ENCODE measurements around the gene RORC.
"Not testable (repeated sequence)": the region's sequence is repeated elsewhere in the genome, so short reads cannot be mapped to it uniquely, and the experiment has no call there.

RORC gene

DNA sequence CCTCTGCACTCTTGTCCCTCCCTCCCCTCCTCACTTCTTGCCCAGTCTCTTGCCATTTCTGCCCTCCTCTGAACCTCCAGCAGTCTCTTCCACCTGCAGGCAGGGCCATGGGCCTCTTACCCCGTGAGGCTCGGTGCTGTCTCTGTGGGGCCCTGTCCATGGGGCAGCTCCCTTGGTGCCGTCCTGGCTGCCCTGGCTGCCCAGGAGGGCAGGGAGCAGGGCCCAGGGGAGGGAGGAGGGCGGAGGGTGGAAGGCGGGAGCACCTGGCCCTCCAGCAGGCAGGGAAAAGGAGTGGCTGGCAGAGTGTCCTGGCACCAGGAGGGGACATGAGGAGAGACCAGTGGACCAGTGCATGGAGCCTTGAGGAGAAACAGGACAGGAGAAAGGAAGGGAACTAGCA lies at the start of gene RORC:
RORC (minus strand) TSS at position 198 of the 400 bp plus-strand sequence; CDS start at position 160, 38 bp downstream.
- no peak for DNase-seq

DNA sequence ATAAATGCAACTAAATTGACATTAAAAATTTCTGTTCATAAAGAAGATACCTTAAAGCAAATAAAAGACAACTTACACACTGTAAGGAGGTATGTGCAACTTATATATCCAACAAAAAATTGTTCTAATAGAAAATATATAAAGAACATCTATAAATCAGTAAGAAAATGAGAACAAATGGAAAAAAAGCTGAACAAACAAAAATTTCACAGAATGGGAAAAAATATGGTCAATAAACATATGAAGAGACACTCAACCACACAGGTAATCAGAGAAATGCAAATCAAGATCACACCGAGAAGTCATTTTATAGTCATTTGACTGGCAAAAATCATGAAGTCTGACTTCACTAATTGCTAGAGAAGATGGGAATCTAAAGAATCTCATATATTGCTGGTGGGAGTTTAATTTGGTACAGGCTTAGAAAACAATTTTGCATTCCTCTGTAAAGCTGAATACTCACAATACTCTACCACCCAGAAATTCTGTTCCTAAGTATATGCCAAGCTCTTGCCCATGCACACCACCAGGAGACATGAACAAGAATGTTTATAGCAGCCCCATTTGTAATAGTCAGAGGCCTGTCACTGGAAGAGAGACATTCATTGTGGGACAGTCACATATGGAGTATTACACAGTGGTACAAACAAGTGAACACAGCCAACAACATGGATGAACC lies 44.0 kb upstream of the RORC start:
- no peak for DNase-seq

DNA sequence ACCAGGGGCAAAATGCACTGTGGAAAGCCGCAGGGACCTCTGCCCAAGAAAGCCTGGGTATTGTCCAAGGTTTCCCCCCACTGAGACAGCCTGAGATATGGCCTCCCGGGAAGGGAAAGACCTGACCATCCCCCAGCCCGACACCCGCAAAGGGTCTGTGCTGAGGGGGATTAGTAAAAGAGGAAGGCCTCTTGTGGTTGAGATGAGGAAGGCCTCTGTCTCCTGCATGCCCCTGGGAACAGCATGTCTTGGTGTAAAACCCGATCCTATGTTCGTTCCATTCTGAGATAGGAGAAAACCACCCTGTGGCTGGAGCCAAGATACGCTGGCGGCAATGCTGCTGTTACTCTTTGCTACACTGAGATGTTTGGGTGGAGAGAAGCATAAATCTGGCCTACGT lies 41.2 kb upstream of the RORC start:
- DNase-seq = not testable (repeated sequence)

DNA sequence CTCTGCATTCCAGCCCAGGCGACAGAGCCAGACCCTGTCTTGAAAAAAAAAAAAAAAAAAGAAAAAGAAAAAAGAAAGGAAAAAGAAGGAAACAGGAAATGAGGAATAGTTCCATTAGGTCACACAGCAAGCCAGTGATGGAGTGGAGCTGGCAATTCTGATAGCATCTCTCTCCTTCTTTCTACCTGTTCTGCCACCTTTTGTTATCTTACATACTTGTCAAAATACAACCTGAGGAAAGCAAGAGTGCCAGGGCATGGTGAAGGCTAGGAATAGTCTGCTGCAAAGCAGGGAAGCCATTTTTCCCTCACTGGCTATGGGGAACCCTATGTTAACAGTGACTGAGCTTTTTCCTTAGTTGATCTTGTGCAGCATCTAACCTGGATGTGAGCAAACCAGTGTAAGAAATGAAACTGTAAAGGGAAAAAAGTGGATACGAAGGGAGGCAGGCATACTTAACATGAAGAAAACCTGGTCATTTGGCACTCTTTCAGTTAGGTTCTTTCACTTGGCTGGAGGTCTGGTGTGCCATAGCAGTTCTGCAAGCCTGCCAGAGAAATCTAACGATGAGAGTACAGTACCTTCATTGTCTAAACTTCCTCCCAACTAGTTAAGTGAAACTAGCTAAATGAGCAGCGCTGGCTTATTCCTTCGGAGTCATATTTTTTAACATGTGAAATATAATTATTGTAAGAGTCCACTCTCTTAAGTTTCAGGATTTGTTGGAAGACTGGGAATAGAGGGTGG lies 39.9 kb upstream of the RORC start:
- DNase-seq = no peak

DNA sequence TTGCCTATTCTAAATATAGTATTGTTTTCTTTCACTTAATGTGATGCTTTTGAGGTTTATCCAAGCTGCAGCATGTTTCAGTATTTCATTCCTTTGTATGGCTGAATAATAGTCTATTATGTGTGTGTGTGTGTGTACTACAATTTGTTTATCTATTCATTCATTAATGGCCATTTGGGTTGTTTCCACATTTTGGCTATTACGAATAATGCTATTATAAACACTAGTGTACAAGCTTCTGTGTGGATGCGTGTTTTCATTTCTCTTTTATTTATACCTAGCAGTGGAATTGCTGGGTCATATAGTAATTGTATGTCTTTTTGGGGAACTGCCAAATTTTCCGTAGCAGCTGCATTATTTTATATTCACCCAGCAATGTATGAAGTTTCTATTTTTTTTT lies 36.9 kb upstream of the RORC start:
- DNase-seq = no peak

DNA sequence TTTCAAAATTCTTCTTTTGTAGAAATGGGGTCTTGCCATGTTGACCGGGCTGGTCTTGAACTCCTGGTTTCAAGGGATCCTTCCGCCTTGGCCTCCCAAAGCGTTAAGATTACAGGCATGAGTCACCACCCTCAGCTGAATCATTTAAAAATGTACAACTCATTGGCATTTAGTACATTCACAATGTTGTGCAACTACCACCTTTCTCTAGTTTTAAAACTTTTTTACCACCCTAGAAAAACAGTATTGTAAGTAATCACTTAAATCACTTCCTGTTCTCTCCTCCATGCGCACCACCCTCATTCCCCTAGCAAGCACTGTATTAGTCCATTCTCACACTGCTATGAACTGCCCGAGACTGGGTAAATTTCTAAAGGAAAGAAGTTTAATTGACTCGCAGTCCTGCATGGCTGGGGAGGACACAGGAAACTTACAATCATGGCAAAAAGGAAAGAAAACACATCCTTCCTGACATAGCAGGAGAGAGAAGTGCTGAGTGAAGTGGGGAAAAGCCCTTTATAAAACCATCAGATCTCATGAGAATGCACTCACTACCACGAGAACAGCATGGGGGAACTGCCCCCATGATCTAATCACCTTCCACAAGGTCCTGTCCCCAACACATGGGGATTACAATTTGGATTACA lies 36.3 kb upstream of the RORC start:
- DNase-seq = no peak

DNA sequence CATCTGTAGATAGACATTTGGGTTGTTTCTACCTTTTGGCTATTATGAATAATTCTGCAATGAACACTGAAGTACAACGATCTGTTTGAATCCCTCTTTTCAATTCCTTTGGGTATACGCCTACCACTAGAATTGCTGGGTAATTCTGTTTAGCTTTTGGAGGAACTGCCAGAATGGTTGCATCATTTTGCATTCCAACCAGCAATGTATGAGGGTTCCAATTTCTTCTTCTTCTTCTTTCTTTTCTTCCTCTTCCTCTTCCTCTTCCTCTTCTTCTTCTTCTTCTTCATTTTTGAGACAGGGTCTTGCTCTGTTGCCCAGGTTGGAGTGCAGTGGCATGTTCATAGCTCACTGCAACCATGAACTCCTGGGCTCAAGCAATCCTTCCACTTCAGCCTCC lies 35.7 kb upstream of the RORC start:
- no peak for DNase-seq

DNA sequence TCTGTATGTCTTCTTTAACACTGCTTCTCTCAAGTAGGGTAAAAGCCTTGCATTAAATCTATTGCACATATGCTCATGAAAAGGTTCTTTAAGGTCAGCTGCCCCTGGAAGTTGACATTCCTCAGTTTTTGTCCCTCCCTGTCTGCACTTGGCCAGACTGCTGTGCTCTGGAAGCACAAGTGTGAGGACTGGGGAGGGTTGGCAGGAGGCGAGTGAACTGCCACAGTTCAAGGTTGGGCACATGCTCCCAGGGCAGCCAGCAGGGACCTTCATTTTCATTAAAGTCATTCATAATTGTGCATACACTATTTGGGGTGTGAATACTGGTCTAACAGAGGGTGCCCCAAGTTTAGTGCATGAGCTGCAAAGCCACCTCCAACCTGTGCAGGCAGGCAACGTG lies 32.8 kb upstream of the RORC start:
- no peak for DNase-seq

DNA sequence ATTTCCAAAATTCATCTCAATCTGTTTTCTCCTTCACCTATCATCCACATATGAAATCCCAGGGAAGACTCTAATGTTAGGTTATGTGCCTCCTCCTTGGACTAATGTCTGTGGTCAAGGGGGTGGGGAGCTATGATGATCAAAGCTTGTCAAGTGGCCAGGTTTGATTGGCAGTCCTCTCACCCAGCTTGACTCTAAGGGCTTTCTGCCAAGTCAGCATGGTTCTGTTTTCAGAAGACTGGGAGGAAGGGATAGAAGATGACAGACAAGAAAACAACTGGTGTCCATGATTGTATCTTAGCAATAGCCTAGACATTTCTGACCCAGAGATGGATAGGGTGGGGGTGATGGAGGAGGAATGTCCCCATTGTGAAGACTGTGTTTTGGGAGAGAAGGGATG lies 31.0 kb upstream of the RORC start:
- no peak for DNase-seq

DNA sequence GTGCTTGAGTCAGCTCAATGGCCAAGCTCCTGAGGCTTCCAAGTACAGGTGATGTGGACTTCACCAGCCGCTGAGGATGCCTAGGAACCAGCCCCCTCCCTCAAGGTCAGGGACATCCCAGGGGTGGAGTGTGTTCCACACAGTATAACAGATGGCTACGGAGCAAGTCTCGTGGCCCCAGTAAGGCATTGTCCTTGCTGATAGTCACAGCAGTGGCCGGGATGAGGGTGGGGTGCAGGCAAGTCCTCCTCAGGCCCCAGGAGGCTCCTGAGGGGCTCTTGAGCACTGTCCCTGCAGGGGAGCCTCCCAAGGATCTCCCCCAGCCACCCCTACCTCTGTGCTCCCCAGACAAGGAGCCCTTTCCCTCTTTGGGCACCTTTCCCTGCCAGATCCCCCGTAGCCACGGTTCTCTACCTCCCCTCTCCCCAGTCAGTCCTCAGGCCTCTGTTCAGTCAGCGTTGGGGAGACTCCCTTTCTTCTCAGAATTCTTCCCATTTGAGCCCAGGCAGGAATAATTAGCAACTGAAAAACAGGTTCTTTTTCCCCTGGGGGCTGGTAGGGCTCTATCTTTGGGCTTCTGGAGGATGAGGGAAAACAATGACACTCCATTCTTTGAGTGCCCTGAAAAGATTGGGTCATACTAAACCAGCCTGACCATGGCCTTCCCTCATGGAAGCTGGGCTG lies 29.0 kb upstream of the RORC start:
- no peak for DNase-seq

DNA sequence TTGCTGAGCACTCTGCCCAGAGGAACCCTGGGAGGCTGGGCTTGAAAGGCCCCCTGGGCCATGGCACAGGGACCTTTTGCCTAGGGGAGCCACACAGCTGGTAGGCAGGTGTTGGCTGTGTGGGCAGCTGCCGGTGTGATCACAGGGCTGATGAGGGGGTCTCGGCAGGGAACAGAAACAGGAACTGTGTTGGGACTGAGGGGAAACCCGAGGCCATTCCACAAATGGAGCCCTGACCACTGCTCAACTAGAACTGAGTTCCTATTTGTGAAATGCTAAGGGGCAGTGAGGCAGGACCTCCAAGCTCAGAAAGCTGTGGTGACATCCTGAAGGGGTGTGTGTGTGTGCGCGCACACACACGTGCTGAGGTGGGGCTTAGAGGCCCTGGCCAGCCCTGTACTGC lies 28.3 kb upstream of the RORC start:
- DNase-seq = no peak

DNA sequence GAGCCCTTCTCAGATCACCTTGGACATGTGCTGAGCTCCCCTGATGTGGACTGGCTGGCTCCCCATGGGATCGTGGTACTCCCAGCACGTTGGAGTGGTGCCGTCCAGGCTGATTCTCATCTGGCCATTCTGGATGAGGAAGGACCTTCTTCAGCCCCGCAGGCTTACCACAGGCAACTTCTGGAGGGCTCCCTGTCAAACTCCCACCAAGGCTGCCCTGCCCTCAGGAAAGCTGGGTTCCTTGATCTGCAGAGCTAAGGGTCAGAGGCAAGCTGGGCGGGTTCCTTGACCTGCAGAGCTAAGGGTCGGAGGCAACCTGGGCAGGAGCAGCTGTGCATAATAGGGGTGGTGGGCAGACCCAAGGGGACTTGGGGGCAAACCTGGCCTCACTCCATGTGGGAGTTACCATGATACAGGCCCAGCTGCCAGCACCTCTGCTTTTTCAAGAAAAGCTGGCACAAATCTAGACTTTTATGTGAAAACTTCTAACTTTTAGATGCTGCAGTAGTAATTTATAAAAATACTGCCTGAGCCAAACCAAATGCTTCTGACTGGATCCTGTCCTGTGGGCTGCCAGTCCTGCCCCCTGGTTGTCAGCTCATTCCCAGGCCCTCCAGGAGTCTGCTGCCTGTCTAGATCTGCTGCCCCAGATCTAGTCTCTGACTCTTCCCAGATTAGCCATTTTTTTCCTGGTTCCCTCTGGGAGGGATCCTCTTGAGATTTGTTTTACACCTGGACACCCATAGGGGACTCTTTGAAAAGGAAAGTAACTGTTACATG lies 27.5 kb upstream of the RORC start:
- DNase-seq = no peak

DNA sequence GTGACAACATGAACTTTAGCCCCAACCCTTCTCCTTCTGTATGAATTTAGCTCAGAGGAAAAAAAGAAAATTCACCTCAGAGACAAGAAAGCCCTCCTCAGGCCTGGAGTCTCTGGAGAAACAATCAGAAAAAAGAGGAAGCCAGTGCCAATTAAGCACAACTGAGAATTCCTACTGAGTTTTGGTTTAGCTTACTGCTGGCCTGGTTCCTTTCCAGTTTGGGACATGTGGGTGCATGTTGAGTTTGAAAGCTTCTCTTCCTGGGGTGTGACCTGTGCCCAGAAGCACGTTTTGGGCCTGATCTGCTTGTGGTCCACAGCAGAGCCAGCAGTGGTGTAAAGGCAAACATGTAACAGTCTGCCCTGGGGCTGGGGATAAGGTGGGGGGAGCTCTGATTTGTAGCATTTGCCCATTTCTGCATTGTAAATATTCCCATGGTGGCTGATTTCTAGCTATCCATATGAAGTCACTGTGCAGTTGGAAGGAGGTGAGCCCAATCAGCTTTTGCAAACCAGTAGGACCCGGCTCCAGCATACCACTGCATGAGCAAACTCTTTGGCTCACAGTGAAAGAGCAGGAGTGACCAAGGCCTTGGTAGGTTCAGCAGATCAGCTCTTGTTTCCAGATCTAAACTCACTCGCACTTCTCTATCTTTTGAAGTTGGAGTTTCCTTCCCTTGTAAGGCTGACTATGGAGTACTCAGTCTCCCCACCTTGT lies 26.6 kb upstream of the RORC start:
- no peak for DNase-seq

DNA sequence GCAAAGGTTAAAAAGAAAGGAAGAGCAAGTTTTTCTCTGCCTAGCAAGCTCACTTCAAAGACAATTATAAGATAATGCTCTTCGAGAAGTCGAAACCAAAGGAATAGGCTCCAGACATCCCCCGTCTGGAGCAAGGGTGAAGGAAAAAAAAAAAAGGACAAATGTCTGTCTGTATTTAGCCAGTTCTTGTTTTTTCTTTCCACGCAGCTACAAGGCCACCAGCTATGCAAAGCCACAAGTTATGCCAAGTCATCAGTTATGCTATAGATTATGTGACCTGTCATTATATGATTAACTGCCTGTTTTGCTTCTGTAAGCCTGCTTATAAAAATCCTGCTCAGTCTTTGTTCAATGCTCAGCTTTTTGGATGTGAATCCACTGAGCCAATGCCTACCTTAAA lies 24.3 kb upstream of the RORC start:
- DNase-seq = no peak

DNA sequence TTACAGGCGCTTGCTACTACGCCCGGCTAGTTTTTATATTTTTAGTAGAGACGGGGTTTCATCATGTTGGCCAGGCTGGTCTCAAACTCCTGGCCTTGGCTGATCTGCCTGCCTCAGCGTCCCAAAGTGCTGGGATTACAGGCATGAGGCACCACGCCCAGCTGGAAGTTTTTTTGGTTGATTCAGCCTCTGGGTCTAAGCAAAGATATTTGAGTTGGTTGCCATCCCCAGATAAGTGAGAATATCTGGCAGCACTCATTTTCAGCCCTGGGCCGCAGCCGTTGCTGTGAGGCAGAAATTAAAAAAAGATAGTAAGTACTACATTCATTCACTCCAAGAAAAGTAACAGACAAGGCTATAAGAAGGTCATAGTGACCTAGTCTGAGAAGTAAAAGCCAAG lies 23.9 kb upstream of the RORC start:
- DNase-seq = not testable (repeated sequence)

DNA sequence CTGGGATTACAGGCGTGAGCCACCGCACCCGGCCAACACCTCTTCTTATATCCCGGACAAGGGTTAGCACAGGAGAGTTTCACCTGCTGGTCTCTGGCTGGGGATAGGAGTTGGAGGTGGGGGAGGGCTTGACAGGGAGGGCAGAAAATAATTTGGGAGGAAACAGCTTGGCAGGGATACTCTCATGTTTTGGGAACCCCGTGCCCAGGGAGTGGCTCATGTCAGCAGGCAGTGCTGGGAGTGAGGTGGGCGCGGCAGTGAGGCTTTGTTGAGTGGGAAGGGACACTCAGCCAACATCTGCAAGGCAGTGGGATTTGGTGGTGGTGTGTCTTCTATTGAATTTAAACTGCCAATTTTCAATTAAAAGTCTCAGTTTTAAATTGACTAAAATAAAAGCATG lies 23.1 kb upstream of the RORC start:
- no peak for DNase-seq

DNA sequence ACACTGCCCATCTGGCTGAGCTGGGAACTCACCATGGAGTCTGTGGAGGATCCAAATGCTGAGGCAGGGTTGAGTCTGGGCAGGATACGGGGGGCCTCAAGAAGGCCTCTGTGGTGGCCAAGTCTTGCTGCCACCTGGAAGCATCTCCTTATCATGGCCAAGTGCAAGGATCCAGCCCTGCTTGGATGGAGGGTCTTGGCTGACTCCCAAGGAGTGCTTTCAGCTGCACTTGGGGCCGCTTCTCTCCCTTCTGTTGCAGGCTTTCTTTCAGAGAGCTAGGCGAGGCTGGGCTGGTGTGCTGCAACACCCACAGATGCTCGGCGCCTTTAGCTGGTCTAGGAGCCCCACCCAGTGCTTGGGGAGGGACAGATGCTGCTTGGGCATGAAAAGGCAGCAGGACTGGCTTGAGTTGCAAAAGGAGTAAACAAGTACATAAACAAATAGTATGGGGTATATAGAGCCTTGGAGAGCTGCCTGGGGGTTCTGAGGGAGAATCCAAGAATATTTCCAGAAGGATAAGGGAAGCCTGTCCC lies 21.9 kb upstream of the RORC start, which contains the start of gene THEM5:
THEM5 (minus strand) TSS at position 302 of the 533 bp plus-strand sequence; CDS start at position 155, 147 bp downstream.
- DNase-seq = no peak

DNA sequence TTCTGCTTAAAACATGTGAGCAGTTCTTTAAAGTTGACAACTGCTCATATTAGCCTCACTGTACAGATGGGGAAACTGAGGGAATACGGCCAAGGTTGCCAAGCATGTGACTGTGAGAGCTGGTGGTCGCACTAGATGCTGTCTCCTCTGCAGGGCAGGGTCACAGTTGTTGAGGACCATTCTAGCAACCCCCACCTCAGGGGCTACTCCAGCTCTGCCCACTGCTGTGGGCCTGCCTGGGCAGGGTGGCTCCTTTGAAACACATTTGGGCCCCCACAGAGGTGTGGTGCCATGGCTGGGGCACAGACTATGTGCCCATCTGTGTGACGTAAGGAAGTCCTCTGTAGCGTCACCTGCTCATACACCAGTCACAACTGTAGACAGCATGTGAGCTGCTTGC lies 21.1 kb upstream of the RORC start:
- no peak for DNase-seq

DNA sequence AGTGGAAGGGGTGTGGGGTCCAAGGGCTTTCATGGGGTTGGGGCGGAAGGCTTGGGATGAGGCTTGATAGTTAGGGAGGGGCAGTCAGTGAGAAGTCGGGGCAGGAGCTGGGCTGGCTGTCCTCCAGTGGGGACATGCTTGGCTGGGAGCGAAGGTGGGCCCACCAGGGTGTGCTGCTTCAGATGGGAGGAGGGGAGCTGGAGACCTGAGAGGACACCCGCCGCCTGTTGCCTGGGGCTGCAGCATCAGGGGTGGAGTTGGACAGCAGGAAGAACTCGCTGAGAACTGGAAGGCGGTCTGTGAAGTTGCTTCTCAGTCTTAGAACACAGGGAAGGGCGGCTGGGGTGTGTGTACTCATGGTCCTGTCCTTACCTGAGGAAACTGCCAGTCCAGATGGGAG lies 20.3 kb upstream of the RORC start:
- no peak for DNase-seq

DNA sequence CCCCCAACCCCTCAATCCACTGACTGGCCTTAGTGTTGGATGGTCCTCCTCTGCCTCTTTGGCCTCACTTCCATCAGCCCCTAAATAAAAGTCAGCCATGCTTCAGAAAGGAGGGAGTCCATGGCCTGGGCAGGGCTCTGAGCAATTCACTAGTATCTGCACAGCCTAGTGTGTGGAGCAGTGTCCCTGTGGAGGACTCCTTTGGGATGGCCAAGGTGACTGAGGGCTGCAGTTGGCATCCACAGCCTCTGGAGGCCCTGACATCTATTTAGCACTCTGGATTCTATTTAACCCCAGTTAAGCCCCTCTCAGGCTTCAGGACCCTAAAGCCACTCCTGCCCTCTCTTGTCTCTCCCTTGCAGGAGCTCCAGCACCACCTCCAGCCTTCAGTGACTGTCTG lies 18.3 kb upstream of the RORC start:
- DNase-seq = no peak

DNA sequence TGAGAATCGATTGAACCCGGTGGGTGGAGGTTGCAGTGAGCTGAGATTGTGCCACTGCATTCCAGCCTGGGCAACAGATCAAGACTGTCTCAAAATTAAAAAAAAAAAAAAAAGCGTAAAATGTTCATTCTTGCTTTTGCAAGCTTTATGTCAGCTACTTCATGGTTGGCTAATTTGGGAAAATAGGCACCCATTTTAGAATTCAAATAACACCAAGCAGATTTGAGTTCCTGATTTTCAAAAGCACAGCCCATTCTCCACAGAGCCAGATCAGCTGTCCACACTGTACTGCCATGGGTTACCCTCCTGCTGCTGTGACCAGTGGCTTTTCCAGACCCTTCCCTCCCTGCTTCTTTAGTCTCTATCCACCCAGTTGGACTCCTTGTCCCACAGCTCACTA lies 17.5 kb upstream of the RORC start:
- no peak for DNase-seq

Data from CD4-positive, alpha-beta T cell treated with Interferon gamma for 1 hour (primary cell).